ENCODE measurements around the gene TMC4.

DNA sequence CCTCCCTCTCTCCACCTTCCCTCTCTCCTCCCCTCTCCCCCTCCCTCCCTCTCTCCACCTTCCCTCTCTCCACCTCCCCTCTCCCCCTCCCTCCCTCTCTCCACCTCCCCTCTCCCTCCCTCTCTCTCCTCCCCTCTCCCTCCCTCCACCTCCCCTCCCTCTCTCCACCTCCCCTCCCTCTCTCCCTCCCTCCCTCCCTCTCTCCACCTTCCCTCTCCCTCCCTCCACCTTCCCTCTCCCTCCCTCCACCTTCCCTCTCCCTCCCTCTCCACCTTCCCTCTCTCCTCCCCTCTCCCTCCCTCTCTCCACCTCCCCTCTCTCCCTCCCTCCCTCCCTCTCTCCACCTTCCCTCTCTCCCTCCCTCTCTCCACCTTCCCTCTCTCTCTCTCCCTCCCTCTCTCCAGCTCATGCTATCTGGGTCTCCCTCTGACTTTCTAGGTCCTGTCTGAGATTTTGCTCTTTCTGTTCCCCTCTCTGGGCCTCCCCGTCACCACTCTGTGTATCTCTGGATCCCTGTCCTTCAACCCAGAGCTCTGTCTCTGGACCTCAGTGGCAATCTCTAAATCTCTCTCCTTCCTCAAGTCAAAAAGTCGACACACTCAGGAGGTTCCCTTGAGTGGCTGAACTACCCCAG lies 38.9 kb downstream of the TMC4 start:
- TF ChIP-seq, protein P1, sequence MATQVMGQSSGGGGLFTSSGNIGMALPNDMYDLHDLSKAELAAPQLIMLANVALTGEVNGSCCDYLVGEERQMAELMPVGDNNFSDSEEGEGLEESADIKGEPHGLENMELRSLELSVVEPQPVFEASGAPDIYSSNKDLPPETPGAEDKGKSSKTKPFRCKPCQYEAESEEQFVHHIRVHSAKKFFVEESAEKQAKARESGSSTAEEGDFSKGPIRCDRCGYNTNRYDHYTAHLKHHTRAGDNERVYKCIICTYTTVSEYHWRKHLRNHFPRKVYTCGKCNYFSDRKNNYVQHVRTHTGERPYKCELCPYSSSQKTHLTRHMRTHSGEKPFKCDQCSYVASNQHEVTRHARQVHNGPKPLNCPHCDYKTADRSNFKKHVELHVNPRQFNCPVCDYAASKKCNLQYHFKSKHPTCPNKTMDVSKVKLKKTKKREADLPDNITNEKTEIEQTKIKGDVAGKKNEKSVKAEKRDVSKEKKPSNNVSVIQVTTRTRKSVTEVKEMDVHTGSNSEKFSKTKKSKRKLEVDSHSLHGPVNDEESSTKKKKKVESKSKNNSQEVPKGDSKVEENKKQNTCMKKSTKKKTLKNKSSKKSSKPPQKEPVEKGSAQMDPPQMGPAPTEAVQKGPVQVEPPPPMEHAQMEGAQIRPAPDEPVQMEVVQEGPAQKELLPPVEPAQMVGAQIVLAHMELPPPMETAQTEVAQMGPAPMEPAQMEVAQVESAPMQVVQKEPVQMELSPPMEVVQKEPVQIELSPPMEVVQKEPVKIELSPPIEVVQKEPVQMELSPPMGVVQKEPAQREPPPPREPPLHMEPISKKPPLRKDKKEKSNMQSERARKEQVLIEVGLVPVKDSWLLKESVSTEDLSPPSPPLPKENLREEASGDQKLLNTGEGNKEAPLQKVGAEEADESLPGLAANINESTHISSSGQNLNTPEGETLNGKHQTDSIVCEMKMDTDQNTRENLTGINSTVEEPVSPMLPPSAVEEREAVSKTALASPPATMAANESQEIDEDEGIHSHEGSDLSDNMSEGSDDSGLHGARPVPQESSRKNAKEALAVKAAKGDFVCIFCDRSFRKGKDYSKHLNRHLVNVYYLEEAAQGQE (IDR thresholded peaks at IDR 0.05; ENCODE audit: borderline replicate concordance) = no peak
- no peak for TF ChIP-seq EP300 (conservative IDR thresholded peaks at IDR 0.05; ENCODE audit: poor library complexity, severe bottlenecking)
- TF ChIP-seq MXI1 (conservative IDR thresholded peaks at IDR 0.05; ENCODE audit: poor library complexity, severe bottlenecking) = no peak
- no peak for TF ChIP-seq POLR2AphosphoS5 (IDR thresholded peaks at IDR 0.05)
- TF ChIP-seq, protein P2, sequence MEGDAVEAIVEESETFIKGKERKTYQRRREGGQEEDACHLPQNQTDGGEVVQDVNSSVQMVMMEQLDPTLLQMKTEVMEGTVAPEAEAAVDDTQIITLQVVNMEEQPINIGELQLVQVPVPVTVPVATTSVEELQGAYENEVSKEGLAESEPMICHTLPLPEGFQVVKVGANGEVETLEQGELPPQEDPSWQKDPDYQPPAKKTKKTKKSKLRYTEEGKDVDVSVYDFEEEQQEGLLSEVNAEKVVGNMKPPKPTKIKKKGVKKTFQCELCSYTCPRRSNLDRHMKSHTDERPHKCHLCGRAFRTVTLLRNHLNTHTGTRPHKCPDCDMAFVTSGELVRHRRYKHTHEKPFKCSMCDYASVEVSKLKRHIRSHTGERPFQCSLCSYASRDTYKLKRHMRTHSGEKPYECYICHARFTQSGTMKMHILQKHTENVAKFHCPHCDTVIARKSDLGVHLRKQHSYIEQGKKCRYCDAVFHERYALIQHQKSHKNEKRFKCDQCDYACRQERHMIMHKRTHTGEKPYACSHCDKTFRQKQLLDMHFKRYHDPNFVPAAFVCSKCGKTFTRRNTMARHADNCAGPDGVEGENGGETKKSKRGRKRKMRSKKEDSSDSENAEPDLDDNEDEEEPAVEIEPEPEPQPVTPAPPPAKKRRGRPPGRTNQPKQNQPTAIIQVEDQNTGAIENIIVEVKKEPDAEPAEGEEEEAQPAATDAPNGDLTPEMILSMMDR (IDR thresholded peaks at IDR 0.05; ENCODE audit: poor library complexity, severe bottlenecking) = no peak
- no peak for TF ChIP-seq RAD21 (conservative IDR thresholded peaks at IDR 0.05)
- TF ChIP-seq TAF1 (IDR thresholded peaks at IDR 0.05; ENCODE audit: low read depth) = no peak

Measured in neural cell (in vitro differentiated cells).